GOT3 (cell line): ENCODE data around the gene BIN1.

ENCODE experiments used
- DNase-seq: peaks from one replicate; lab custom pipeline; 2025; ENCODE audit warnings: mixed read lengths; lab: John Stamatoyannopoulos, UW

BIN1 gene

GRCh38 chr2:127106991-127107621 lies at the start of gene BIN1:
TSS of gene BIN1 (minus strand) at chr2:127107154. CDS start at chr2:127106943, 211 bp downstream.
- DNase-seq: peak; percentile 78

DNA sequence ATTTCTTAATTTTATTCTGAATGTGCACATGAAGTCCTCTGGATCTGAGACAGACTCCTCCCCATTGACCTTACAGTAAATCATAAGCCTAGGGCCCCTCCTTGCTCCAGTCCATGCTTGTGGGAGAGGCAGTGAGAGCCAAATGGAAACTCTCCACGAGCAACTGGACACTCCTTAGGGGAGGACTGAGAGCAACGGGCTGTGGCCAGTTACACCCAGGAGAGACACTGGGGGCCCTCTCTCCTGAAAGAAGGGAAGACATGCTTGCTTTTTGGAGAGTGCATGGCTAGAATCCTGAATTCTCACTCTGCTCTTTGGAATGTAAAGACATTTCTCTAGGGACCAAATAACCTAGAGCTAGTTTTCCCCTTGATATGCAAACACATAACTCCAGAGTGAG lies 49.0 kb upstream of the BIN1 start:
- no peak for DNase-seq

DNA sequence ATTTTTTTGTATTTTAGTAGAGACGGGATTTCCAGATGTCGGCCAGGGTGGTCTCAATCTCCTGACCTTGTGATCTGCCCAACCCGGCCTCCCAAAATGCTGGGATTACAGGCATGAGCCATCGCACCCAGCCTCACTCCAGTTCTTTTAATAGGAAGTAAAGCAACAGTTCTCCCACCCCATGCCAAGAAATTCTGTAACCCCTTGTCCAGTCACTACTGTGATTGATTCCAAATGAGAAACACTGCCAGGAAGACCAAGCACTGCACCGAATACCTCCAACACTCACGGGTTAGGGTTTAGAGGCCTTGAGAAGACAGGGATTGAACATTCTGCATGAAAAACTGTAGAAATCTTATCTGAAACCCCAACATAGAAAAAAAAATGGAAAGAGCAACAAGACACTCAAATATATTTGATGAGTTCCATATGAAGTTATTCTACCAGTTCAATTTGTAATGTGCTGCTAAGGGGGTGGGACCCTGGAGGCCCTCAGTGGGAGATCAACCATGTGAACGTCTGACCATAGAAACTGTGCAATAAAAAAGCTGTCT lies 48.2 kb upstream of the BIN1 start:
- no peak for DNase-seq

- DNase-seq: no peak
Measured at GRCh38 chr2:127154396-127154795, 47.4 kb upstream of the BIN1 start.

DNA sequence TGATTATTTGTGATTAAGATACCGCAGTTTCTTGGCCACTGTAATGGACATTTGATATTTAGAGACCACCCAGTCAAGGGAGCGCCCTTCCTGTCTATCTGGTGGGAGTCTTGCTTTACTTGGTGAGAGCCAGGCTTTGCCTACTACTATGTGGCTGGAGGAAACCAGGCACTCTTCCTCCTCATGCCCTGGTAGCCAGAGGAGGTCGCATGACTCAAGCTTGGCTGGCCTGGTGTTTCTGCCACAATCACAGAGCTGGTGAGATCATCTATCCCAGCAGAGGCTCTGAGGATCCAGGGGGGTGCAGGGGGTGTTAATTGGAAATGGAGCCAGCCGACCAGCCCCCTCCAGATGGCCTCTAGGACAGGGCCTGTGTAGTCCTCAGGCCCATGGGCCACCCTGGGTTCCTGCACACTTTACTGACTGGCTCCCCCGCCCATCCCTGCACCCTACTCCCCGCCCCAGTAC lies 46.8 kb upstream of the BIN1 start:
- DNase-seq: peak; percentile 45

- no peak for DNase-seq
Measured at GRCh38 chr2:127150996-127151395, 44.0 kb upstream of the BIN1 start.

- DNase-seq: no peak
Measured at GRCh38 chr2:127149384-127149783, 42.4 kb upstream of the BIN1 start.

DNA sequence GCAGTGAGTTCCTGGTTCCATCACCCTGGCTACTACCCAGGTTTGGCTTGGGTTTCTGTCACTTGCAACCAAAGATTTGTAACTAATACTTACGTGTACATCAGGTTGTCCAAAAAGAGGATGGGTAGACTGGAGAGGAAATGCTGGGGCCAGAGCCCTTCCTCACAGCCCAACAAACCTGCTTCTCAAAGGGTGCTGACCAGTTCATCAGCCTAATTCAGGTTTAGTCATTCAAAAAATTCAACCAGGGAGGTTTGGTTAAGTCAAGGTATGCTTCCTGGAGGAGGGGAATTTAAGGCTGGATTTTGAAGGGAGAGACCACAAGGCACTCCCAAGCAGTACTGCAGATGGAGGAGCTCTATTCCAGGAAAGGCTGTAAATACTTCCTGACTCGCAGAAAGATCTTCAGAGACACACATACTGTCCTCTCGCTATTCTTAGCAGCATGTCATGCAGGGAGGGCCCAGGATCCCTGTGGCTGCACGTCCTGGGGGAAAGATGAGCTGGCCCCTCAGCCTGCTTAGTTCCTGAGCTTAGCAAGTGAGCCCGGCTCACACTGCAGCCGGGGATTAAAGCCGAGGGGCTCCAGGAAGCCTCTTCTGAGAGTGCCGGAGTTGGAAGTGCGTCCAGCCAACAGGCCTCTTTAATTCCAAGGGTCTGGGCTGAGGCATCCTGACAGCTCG lies 40.0 kb upstream of the BIN1 start:
- no peak for DNase-seq

- DNase-seq: no peak
Measured at GRCh38 chr2:127146071-127146725, 39.2 kb upstream of the BIN1 start.

DNA sequence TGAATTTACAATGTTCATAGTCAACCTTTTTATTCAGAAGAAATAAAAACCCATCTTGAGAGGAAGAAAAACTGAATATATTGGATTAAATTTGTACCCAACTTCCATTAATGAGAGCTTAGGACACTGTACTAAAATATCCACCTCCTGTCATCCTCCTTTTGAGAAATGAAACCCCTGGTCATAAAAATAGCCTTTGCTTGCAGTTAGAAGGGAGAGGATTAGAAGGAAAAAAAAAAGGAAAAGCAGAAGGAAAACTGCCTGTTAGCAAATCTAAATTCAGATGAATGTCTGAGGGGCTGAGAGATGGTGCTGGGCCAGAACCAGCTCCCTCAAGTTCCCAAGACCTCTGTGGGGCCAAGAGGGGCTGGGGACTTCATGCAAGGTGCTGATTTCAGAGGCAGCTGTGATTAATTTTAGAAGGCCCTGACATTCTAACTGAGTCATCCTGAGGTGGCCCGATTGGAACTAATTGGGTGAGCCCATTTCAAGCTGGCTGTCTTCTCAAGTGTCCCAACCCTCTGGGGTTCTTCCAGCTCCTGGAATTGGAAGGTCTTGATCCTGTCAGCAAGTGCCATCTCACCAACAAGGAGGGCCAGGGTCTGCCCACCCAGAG lies 38.4 kb upstream of the BIN1 start:
- DNase-seq: no peak

GRCh38 chr2:127143841-127144782 lies 37.2 kb upstream of the BIN1 start:
- no peak for DNase-seq

- no peak for DNase-seq
Measured at GRCh38 chr2:127142663-127143630, 36.0 kb upstream of the BIN1 start.

- no peak for DNase-seq
Measured at GRCh38 chr2:127140538-127140937, 33.6 kb upstream of the BIN1 start.

- no peak for DNase-seq
Measured at GRCh38 chr2:127139766-127140165, 32.8 kb upstream of the BIN1 start.

GRCh38 chr2:127138281-127138680 lies 31.3 kb upstream of the BIN1 start:
- no peak for DNase-seq

DNA sequence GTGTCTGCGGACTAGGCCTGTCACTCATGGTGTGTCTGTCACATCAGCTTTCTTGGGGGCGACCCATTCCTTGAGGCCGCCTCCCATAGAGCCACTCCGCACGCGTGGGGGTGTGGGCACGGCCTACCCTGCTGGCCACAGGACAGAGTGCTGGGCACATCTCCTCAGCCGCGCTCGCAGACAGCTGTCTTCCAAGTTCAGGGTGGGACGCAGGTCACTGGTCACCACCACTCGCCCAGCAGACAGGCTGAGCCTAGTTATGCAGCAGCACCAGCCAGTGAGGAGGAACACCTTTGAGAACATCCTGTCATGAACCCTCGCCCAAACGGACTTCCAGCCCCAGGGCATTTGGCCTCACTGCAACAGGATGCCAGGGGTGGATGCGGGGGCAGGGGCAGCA lies 30.8 kb upstream of the BIN1 start:
- DNase-seq: no peak

DNA sequence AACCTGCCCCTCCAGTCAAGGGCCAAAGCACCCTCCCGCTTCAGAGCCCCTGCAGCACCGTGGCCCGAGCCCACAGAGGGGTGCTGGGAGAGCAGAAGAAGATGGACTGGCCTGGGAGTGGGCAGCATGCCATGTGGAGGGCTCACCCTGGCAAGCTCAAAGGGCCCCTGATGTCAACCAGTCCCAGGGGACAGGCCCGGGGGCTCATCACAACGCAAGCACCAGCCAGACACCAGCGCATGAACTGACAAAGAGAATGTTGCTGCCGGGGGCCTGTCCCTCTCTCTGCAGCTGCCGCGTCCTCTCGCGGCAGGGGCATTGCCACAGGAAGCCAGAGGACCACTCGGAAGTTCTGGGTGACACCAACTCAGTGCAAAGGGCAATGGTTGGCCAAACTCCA lies 30.3 kb upstream of the BIN1 start:
- no peak for DNase-seq

DNA sequence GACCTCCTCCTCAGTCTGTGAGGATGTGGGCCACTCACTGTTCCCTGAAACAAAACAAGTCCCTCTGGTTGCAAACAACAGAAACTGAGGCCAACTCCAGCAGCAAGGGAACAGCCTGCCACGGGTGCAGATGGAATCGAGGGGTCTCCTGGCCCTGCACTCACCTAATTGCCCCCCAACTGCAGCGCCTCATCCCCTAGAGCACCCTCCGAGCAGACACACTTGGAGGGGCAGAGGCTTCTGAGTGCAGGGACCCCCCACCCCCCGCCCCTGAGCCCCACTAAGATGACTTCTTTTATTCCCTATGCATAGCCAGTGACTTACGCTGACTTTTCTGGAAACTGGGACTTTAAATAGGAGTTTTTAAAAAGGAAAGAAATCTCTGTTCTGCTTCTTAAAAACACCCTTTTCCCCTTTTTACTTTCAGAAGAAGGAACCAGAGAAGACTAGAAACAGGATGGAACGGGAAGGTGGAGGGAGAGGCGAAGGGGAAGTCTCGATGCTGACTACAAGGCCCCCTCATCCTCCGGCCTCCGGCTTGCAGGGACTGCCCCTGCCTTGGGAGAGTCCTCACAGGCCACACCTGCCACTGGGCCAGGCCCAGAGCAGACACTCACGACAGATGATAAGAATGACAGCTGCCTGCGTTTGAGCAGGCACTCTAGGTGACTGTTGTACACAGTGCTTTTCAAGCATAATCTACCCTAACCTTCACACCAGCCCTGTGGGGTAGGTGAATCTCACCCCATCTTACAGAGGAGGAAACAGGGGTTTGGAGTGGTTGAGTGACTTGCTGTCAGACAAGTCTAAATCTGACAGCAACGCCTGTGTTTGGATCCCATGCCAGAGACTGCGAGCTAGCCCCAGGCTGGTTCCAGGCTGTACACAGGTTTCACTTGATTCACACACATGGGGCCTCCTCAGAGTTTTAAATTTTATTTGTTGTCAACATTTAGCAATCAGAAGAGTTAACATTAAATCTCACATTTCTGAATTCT lies 28.2 kb upstream of the BIN1 start:
- DNase-seq: no peak

GRCh38 chr2:127134235-127134634 lies 27.3 kb upstream of the BIN1 start:
- no peak for DNase-seq
